Left colon (tissue), 2 donors: Measurements from ENCODE around the gene PRSS57. TPM values are rescaled to one million over a fixed set of nuclear protein-coding genes. Genes with fewer than 3 reads are reported as not detected.
A peak's percentile ranks its signal among the peaks of the same experiment; 100 is the strongest.
"Not testable (repeated sequence)": the region's sequence is repeated elsewhere in the genome, so short reads cannot be mapped to it uniquely, and the experiment has no call there.

Source experiments
- ATAC-seq: fragments of 200-7000 bp; cut with Tn5 transposase; one replicate; pipeline ENCODE4 v1.9.1; 2020; ENCODE audit warnings: mild to moderate bottlenecking, moderate library complexity
- DNase-seq, 2 donors: peaks; one replicate each; pipeline ENCODE4 v3.0.0-alpha.2; 2020
- intact Hi-C, 2 donors: fragments of 100-400 bp; cut with DNase I in 1 of 2; cut with micrococcal nuclease in 1 of 2; formaldehyde crosslinking; loops; one replicate each; pipeline versions ENCODE4 v1.11.2 to v1.14.0; 2022; cut with DNase I, micrococcal nuclease
- long read RNA-seq: library from polyadenylated mRNA; unstranded; transcript quantifications from one replicate; pipeline ENCODE4 v2.0.0, GENCODE V29; 2021
- total RNA-seq, 2 donors: library from RNA; stranded (reverse); fragmentation: NEBNext Ultra II Directional; extraction: Animal tissue kit (Norgen Biotek cat#: 25700); gene quantifications; one replicate each; pipeline ENCODE4 v1.2.1, GENCODE V29; 2021
- donor health status: DM: no; HTN: no; CAD: no.
- donor health status: DM: yes; HTN: yes; CAD: no.

Gene PRSS57
- total RNA-seq = not detected
- long read RNA-seq = 0 reads

DNA sequence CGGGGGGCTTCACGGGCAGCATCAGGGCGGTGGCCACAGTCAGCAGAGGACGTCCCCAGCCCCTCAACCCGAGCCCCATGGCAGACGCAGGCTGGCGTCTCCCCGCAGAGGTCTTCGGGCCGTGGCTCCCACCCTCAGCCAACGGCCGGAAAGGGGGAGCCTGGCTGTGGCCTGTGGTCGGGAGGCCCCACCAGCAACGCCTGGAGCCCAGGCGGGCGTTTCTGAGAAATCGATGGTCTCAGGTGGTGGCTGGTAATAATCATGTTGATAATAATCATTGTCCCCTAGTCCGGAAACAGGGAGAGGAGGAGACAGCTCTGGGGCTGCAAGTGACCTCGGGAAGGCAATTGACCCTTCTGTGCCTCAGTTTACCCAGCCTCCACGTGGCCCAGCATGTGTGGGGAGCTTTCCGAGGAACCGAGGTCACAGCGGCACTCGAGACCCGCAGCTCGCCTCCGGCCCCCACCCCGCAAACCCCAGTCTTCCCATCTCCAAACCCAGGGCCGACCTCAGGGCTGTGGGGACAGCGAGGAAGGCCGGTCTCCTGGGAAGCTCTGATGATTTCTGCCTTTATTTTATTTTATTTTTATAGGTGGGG, at the start of gene PRSS57:
PRSS57 (minus strand) TSS at position 101 of the 598 bp plus-strand sequence; CDS start at position 79, 22 bp downstream.
- ATAC-seq (no peak), DNase-seq (no peak)
- intact Hi-C loops = no loop called here

DNA sequence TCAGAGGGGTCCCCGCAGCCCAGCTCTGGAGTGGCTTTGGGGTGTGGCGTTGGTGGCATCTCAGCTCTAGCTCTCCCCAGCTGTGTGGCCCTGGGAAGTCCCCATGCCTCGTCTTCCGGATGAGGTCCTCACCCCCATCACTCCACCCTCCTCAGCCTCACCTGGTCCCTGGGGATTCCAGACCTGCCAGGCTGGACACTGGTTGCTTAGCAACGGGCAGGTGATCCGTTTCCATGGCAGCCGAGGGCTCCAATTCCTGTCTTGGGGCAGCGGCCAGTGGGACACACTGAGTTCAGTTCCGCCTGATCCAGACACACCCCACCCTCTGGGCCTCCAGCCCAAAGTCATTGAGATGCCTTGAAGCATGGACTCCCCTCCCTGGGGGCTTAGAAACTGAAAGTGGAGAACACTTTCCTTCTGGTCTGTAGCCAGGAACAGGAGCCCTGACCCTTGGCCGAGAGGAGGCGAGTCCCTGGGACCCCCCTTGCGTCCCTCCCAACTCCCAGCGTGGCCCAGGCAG, 48.0 kb upstream of the PRSS57 start:
- peak; percentile 42 for ATAC-seq
- peak; percentile 79 to 94 for DNase-seq
- intact Hi-C loops = no loop called here

DNA sequence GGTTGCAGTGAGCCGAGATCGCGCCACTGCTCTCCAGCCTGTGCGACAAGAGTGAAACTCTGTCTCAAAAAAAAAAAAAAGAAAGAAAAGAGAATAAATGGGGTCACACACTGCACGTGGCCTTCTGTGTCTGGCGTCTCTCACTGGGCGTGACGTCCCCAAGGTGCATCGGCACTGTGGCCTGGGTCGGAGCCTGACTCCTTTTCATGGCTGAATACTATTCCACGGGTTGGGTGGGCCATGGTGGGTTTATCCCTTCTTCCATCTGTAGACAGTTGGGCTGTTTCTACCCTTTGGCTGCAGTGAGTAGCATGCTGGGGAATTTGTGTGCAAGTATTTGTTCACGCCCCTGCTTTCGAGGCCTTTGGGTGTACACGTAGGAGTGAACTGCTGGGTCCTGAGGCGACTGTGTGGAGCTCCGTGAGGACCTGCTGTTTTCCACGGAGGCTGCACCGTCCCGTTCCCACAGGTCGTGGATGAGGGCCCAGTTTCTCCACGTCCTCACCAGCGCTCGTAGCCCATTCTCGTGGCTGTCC, 47.4 kb upstream of the PRSS57 start:
- no peak for DNase-seq
- intact Hi-C loops = no loop called here
- ATAC-seq = no peak

DNA sequence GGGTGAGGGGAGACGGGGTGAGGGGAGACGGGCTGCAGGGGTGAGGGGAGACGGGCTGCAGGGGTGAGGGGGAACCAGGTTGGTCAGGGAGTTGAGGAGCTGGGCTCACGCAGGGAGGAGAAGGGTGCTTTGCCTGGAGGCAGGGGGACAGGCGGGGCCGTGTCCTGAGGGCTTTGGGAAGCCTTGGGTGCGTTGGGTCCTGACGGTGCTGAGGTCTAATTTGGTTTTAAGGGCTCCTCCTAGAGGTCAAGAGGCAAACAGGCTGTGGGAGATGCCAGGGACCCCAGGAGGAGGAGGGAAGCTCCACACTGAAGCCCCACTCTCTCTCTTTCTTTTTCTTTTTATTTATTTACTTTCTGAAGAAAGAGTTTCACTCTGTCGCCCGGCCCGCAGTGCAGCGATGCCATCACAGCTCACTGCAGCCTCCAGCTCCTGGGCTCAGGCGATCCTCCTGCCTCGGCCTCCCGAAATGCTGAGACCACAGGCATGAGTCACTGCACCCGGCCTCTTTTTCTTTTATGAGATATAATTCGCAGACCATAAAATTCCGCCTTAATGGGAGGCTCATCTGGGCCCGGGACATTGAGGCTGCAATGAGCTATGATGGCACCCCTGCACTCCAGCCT, 46.4 kb upstream of the PRSS57 start:
- peak in 1 of 2 donors; percentile 24 for DNase-seq
- no peak for ATAC-seq
- intact Hi-C loops = no loop called here

DNA sequence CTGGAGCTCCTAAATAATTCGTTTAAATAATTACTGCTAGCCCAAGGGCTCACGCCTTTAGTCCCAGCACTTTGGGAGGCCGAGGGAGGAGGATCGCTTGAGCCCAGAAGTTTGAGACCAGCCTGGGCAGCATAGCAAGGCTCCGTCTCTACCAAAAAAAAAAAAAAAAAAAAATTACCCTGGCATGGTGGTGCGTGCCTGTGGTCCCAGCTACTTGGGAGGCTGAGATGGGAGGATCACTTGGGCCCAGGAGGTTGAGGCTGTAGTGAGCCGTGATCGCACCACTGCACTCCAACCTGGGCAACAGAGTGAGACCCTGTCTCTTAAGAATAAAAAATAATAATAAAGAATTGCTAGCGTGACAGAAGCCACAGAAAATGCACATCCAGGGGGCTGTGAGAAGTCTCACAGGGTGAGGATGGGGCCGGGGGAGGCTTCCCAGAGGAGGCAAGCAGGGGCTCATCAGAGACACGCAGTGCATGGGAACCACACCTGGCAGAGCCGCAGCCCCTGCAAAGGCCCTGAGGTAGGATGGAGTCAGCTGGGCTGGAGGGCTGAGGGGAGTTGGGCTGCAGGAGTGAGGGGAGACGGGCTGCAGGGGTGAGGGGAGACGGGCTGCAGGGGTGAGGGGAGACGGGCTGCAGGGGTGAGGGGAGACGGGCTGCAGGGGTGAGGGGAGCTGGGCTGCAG, 45.7 kb upstream of the PRSS57 start:
- ATAC-seq, DNase-seq: not testable (repeated sequence)

DNA sequence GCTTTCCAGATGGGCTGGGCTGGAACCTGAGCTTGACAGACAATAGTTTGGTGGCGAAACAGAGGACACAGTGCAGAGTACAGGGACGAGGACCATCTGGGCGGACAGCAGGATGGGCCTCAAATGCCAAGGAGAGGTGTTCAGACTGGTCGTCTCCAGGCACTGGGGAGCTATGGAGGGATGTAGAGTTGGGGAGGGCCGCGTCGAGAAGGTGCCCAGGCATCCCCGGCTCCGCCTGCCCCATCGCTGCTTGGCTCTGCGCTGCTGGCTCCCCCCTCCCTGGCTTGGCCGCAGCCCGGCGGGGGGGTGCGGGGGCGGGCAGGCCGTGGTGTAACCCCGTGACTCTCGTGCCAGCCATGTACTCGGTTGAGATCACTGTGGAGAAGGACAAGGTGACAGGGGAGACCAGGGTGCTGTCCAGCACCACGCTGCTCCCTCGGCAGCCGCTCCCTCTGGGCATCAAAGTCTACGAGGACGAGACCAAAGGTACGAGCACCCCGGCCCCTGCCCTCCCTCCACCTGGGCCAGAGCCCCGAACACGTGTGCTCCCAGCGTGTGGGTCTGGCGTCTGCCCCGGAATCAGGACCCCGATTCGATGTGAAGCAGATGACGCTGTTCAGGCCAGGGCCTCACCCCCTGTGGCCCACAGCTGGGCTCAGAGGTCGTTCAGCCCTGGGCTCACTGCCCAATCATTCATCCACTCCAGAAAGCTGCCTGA, 44.9 kb upstream of the PRSS57 start:
- DNase-seq (peak in 1 of 2 donors; percentile 28), ATAC-seq (peak; percentile 30)
- intact Hi-C loops = loop anchor here in 1 of 2 donors (10.0 kb wide), 1 partner anchor 155 kb away; the partner anchor contains the start of gene HCN2

More for the DNA sequence above, 45.7 kb upstream of the PRSS57 start:
- intact Hi-C loops = not testable (repeated sequence)

DNA sequence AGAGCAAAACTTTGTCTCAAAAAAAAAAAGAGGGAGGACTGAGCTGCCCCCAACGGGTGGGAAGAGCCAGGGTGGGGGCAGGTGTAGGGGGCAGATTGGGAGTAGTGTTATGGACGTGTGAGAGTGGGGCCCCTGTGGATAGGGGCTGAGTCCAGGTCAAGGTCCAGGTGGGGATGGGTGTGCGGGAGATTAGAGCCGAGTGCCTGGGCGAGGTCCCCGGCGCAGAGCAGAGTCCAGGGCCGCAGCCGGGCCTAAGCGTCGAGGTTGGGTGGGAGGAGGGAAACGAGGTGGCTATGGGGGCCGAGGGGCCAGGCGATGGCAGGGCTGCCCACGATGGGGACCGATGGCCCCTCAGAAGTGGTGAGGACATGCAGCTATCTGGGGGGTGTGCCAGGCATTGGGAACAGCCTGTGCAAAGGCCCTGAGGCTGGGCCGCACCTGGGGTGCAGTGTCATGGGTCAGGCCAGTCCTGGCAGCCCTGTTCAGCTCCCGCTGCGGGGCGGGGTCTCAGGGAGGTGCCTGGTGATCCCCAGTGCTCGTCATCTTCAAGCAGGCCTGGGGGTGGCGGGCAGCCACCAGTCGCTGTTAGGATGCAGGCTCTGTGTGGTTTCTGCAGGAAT, 43.4 kb upstream of the PRSS57 start:
- peak; percentile 80 for ATAC-seq
- DNase-seq = peak; percentile 78 to 79
- intact Hi-C loops = loop anchor here in 1 of 2 donors (10.0 kb wide), 1 partner anchor 154 kb away; the partner anchor contains the start of gene HCN2

DNA sequence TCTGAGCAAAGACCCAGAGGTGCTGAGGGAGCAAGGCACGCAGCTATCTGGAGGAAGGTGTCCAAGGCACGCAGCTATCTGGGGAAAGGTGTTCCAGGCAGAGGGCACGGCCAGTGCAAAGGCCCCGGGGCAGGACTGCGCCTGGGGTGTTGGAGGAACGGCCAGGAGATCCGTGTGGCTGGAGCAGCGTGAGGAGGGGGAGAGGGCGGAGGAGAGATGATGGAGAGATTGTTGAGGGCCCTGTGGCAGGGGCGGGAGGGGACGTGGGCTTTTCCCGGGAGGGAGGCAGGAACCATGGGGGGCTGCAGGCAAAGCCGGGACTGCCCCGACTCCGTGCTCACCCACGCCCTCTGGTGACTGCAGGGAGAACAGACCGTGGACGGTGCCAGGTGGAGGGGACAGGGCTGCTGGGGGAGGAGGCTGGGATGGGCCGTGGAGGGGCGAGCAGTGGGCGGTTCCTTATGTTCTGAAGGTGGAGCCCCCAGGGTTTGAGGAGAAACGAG, 42.4 kb upstream of the PRSS57 start:
- peak; percentile 36 for ATAC-seq
- peak; percentile 46 to 65 for DNase-seq
- intact Hi-C loops = loop anchor here in 1 of 2 donors (10.0 kb wide), 1 partner anchor 153 kb away; the partner anchor contains the start of gene HCN2

DNA sequence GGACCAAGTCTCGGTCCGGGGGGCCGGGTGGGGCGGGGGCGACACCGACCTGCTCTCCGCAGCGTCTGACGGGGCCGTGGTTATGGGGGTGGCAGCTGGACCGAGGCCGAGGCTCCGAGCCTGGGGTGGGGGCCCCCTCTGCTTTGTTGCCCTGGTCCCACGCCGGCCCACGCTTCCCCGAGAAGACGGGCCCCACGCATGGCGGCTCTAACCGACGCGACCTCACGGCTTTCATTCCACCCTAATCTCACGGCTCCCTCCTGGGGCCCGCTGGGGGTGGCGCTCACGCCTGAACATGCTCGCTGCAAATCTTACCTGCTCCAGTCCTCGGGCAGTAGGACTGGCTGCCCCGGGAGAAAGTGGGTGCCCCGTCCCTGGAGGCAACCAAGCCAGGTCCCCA, 40.9 kb upstream of the PRSS57 start:
- ATAC-seq (no peak), DNase-seq (no peak)
- intact Hi-C loops = loop anchor here in 1 of 2 donors (10.0 kb wide), 1 partner anchor 151 kb away; the partner anchor contains the start of gene HCN2

DNA sequence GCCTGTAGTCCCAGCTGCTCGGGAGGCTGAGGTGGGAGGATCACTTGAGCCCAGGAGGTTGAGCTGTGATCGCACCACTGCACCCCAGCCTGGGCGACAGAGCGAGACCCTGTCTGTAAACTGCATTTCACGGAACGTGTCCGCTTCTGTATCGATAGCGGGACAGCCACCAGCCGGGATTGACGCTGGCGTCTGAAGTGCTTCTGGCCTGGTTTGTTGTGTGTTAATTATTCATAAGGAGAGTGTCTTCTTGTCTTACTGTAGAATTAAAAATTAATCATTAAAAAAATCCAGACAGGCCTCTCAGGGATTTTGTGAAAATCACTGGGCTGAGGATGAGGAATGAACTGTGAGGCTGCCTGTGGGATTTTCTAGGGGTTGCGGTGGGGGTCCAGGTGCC, 39.5 kb upstream of the PRSS57 start:
- no peak for ATAC-seq
- DNase-seq = no peak
- intact Hi-C loops = loop anchor here in 1 of 2 donors (5.0 to 10.0 kb wide), 2 partner anchors 62 to 150 kb away; partner anchors contain the start of gene HCN2

DNA sequence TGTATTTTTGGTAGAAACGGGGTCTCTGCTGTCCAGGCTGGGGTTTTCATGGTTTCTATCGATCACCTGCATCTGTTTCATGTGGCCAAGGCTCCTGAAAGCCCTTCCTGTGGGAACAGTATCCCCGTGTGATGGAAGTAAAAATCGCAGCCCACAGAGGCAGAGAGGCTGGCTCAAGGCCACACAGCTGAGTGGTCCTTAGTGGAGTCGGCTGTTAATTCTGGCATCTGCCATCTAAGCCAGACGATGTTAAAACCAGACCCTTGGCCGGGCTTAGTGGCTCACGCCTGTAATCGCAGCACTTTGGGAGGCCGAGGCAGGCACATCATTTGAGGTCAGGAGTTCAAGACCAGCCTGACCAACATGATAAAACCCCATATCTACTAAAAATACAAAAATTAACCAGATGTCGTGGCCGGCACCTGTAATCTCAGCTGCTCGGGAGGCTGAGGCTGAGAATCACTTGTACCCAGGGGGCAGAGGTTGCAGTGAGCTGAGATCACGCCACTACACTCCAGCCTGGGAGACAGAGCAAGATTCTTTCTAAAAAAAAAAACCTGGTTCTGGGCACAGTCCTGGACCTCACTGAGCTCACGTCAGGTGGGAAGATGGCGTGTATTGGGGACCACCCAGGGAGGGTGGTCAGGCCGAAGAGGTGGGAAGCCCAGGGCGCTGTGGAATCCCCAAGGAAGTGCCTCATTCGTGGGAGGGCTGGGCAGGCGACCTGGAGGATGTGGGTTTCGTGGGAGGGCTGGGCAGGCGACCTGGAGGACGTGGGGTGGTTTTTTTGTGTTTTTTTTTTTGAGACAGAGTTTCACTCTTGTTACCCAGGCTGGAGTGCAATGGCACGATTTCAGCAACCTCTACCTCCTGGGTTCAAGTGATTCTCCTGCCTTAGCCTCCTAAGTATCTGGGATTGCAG, 37.2 kb upstream of the PRSS57 start:
- ATAC-seq = no peak
- intact Hi-C loops = loop anchor here (2.0 to 10.0 kb wide), 3 partner anchors 60 to 148 kb away; partner anchors contain the start of gene HCN2 (in 1 of the 2)
- DNase-seq = no peak

DNA sequence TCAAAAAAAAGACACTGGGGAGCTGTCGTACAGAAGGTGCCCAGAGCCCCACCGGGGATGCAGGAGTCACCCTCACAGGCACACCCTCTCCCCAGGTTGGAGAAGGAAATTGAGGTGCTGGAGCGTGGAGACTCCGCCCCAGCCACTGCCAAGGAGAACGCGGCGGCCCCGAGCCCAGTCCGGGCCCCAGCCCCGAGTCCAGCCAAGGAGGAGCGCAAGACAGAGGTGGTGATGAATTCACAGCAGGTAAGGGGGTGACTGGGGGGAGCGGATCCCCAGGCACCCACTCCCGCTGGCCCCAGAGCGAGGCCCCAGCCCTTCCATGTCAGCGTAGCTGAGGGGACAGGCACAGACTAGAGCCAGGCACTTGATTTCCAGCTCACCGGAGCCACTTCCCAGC, 35.7 kb upstream of the PRSS57 start:
- intact Hi-C loops = loop anchor here in 1 of 2 donors (5.0 to 10.0 kb wide), 2 partner anchors 59 to 146 kb away; partner anchors contain the start of gene HCN2
- no peak for DNase-seq
- no peak for ATAC-seq

DNA sequence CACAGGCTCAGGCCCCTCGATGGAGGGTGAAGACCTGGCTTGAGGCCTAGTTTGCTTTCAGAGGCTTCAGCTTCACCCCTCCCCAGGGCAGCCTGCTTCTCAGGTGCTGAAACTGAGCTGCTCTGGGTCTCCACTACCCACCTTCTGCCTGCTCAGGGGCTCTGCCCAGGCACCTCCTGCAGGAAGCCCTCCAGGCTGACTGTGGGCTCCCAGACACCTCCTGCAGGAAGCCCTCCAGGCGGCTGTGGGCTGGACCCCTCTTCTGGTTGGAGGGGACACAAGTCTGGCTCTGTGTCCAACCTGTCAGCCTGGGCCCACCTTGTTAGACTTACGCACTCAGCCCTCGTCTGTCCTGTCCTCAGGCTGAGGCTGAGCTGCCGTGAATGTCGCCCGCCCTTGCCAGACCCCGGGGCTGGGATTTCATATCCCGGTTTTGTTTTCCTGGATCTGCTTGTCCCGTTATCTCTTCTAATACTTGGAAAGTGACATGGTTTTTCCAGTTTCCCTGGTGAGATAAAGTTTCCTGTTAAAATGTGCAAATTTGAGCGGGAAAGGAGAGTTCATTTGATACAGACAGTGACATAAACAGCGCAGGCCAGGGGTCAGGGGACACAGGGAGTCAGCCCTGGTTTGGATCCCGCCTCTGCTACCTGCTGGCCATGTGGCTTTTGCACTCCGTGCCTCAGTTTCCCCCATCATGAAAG, 34.9 kb upstream of the PRSS57 start:
- no peak for ATAC-seq
- intact Hi-C loops = loop anchor here in 1 of 2 donors (5.0 to 10.0 kb wide), 2 partner anchors 58 to 145 kb away; partner anchors contain the start of gene HCN2
- no peak for DNase-seq

DNA sequence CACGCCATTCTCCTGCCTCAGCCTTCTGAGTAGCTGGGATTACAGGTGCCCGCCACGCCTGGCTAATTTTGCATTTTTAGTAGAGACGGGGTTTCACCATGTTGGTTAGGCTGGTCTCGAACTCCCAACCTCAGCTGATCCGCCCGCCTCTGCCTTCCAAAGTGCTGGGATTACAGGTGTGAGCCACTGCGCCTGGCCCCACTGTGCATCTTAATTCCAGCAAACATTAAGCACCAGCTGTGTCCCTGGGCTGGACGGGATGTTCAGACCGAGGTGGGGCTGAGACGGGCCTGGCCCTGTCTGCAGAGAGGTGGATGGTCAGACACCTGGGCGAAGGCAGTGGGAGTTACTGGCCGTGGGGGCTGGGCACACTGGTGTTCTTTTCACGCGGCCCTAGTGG, 34.3 kb upstream of the PRSS57 start:
- intact Hi-C loops, ATAC-seq, DNase-seq: not testable (repeated sequence)

DNA sequence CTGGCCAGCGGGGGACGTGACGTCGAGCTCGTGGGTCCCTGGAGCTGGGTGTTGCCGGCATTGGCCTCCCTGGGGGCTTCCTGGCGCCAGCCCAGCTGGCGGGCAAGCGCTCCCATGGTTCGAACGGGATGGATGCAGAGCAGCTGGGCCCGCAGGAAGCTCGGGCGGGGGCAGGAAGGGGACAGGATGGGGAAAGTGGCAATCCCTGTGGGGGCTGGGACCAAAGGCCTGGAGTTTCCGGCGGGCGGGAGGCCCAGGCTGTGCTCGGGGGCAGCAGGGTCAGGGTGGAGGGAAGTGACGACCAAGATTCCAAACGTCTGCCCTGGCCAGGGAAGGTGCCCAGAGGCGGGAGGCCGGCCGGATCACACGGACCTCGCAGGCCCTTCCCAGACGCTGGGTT, 32.8 kb upstream of the PRSS57 start:
- DNase-seq (no peak), ATAC-seq (no peak)
- intact Hi-C loops = no loop called here
